Mucosa of stomach (tissue), 1 donor: ENCODE results near the gene LRP3.
A peak's percentile ranks its signal among the peaks of the same experiment; 100 is the strongest.
"Not testable (repeated sequence)": the region's sequence is repeated elsewhere in the genome, so short reads cannot be mapped to it uniquely, and the experiment has no call there.

Experiments used
- H3K27me3 ChIP-seq: one replicate; pipeline ENCODE4 v1.7.0; 2013; ENCODE audit warnings: mild to moderate bottlenecking, low read length; ENCODE audit not compliant: control insufficient read depth, insufficient read depth
- H3K36me3 ChIP-seq: one replicate; pipeline ENCODE4 v1.7.0; 2013; ENCODE audit warnings: low read length; ENCODE audit not compliant: control insufficient read depth, insufficient read depth
- H3K4me1 ChIP-seq: one replicate; pipeline ENCODE4 v1.7.0; 2013; ENCODE audit warnings: mild to moderate bottlenecking, low read length; ENCODE audit not compliant: control insufficient read depth, insufficient read depth
- H3K4me3 ChIP-seq: one replicate; pipeline ENCODE4 v1.7.0; 2013; ENCODE audit warnings: low read length
- H3K9ac ChIP-seq: one replicate; pipeline ENCODE4 v1.7.0; 2013; ENCODE audit warnings: mild to moderate bottlenecking, low read length, moderate library complexity
- H3K9me3 ChIP-seq: one replicate; pipeline ENCODE4 v1.7.0; 2013; ENCODE audit warnings: mild to moderate bottlenecking, low read length, moderate library complexity; ENCODE audit not compliant: control insufficient read depth
- donor health status: Pancreatic carcinoma.

Gene LRP3

DNA sequence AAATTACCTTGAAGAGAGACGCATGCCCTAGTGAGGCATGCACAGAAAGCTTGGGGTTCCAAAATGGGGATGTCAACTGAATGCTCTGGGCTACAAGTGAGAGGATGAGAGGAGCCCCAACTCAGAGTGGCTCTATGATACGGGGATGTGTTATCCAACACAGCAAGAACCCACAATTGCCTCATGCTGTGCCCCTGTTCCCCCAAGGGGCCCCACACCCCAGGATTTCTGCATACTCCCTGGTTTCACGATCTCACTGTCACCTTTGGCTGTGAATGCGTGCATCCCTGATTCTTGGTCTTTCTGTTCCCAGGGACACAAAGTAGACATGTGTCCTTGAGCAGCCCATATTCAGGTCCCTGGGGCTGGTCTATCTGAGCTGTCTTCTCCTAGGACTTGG lies 32.9 kb upstream of the LRP3 start:
- Histone ChIP-seq H3K4me3 (no peak overlapping the region), H3K4me1 (no peaks in the 10 kb centered on the region), H3K9me3 (no peaks in the 10 kb centered on the region), H3K36me3 (no peaks in the 10 kb centered on the region), H3K9ac (no peak overlapping the region), H3K27me3 (no peaks in the 10 kb centered on the region)

DNA sequence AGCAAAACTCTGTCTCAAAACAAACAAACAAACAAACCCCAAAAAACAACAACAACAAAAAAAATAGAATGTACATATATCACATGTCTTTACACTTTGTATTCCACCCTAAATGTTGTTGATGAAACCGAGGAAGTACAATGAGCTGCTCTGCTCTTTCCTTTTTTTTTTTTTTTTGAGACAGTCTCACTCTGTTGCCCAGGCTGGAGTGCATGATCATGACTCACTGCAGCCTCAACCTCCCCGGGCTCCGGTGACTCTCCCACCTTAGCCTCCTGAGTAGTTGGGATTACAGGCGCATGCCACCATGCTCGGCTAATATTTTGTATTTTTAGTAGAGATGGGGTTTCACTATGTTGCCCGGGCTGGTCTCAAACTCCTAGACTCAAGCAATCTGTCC lies 30.6 kb upstream of the LRP3 start:
- Histone ChIP-seq H3K27me3 (no peaks in the 10 kb centered on the region), H3K36me3 (no peaks in the 10 kb centered on the region), H3K4me3 (no peak overlapping the region), H3K9me3 (no peaks in the 10 kb centered on the region), H3K9ac (no peak overlapping the region), H3K4me1 (no peaks in the 10 kb centered on the region)

DNA sequence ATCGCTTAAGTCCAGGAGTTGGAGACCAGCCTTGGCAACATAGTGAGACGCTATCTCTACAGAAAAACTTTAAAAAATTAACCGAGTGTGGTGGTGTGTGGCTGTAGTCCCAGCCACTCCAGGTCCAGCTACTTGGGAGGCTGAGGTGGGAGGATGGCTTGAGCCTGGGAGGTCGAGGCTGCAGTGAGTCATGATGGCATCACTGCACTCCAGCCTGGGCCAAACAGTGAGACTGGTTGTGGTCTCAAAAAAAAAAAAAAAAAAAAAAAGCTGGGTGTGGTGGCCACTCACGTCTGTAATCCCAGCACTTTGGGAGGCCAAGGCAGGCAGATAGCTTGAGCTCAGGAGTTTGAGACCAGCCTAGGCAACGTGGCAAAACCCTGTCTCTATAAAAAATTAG lies 28.1 kb upstream of the LRP3 start:
- not testable (repeated sequence) for H3K4me1 ChIP-seq, H3K4me3 ChIP-seq, H3K9ac ChIP-seq, H3K9me3 ChIP-seq, H3K36me3 ChIP-seq, H3K27me3 ChIP-seq

DNA sequence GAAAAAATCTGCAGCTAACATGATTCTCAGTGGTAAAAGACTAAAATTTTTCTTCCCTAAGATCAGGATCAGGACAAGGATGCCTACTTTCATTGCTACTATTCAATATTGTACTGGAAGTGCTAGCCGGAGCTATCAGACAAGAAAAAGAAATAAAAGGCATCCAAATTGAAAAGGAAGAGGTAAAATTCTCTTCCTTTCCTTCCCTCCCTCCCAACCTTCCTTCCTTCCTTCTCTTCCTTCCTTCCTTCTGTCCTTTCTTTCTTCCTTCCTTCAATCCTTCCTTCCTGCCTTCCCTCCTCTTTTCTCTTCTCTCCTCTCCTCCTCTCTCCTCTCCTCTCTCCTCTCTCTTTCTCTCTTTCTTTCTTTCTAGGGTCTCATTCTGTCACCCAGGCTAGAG lies 26.7 kb upstream of the LRP3 start:
- no peaks in the 10 kb centered on the region for H3K4me1 ChIP-seq
- no peaks in the 10 kb centered on the region for H3K9me3 ChIP-seq
- no peak overlapping the region for H3K9ac ChIP-seq
- H3K36me3 ChIP-seq: no peaks in the 10 kb centered on the region
- H3K4me3 ChIP-seq: no peak overlapping the region
- no peaks in the 10 kb centered on the region for H3K27me3 ChIP-seq

DNA sequence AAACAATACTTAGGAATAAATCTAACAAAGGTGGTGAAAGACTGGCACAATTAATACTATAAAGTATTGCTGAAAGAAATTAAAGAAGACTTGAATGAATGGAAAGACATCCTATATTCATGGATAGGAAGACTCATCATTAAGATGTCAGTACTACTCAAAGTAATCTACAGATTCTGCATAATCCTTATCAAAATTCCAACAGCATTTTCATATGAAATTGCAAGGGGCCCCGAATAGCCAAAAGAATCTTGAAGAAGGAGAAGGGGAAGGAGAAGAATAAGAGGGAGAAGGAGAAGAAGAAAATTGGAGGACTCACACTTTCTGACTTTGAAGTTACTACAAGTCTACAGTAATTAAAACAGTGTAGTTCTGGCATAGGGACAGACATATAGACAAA lies 25.6 kb upstream of the LRP3 start:
- Histone ChIP-seq H3K4me1 (no peaks in the 10 kb centered on the region), H3K4me3 (no peak overlapping the region), H3K36me3 (no peaks in the 10 kb centered on the region), H3K27me3 (no peaks in the 10 kb centered on the region), H3K9ac (no peak overlapping the region), H3K9me3 (no peaks in the 10 kb centered on the region)

DNA sequence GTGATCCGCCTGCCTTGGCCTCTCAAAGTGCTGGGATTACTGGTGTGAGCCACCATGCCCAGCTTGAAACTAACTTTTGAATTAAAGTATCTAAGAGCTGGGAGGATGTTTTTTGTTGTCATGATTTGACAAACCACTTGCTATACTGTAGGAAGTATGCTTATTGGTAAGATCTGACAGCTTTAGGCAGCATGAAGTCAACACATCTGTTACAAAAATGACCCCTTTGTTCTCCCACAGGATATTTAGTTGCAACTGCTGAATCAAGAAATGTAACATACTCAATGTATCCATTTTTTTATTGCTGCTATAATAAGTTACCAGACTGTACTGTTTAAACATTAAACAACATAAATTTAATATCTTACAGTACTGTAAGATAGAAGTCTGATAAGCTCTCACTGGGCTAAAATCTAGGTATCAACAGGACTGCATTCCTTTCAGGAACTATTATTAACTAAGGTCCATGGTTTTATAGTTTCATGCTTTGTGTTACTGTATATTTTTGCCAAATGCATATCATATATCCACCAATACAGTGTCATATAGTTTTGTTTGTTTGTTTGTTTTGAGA lies 22.8 kb upstream of the LRP3 start:
- Histone ChIP-seq H3K9ac (no peak overlapping the region), H3K27me3 (no peaks in the 10 kb centered on the region), H3K4me1 (peaks cover 9% of the 10 kb centered on the region), H3K9me3 (no peaks in the 10 kb centered on the region), H3K4me3 (no peak overlapping the region), H3K36me3 (no peaks in the 10 kb centered on the region)

DNA sequence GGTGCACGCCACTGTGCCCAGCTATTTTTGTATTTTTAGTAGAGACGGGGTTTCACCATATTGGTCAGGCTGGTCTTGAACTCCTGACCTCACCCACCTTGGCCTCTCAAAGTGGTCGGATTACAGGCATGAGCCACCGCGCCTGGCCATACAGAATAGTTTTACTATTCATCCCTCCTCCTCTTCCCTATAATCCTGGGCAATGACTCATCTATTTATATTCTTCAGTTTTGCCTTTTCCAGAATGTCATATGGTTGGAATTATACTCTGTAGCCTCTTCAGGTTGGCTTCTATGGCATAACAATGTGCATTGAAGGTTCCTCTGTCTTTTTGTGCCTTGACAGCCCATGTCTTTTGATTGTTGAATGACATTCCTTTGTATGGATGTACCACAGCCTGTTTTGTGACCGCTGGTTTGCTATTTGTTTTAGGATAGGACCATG lies 22.2 kb upstream of the LRP3 start:
- no peaks in the 10 kb centered on the region for H3K27me3 ChIP-seq
- H3K4me3 ChIP-seq: no peak overlapping the region
- no peak overlapping the region for H3K9ac ChIP-seq
- no peaks in the 10 kb centered on the region for H3K9me3 ChIP-seq
- peaks cover 9% of the 10 kb centered on the region for H3K4me1 ChIP-seq
- no peaks in the 10 kb centered on the region for H3K36me3 ChIP-seq

DNA sequence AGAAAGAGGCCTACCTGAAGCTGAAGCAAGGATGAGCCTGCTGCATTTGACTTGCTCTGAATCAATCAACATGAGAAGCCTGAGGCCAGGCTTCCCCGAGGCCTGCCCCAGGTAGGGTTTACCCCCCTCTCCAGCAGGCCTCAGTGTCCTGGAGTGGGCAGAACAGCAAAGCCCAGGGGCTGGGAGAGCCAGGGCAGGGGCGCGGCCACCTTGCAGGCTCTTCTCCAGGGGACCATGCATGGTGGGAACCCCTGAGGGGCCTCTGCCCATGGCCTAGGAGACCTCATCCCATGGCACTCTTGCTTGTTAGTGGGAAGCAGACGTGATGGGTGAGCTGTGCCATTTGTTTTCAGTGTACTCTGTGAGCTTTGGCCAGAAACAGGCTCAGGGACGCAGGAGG lies 19.9 kb upstream of the LRP3 start:
- peaks cover 9% of the 10 kb centered on the region for H3K4me1 ChIP-seq
- no peaks in the 10 kb centered on the region for H3K27me3 ChIP-seq
- H3K36me3 ChIP-seq: no peaks in the 10 kb centered on the region
- no peak overlapping the region for H3K4me3 ChIP-seq
- no peaks in the 10 kb centered on the region for H3K9me3 ChIP-seq
- no peak overlapping the region for H3K9ac ChIP-seq

DNA sequence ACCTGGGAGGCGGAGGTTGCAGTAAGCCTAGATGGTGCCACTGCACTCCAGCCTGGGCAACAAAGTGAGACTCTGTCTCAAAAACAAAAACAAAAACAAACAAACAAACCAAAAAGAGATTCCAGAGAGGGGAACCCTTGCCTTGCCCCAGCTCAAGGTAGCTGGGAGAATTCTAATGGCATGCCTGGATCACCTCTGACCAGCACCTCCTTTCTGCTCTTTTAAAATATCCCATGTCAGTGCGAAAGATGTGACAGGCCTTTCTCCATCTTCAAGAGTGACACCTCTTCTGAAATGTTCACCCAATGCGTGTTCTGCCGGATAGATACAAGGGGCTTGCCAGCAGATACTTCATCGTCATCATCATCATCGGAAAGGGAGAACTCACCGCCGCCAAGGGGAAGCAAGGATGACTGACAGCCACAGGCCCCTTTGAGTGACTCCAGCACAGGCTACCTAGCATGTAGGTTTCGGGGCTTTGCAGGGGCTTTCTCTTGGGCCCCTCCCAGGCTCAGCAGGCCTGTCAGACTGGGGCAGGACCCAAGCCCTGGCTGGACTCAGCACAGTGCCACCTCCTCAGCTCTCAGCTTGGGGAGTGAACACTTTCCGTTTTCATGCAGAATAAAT lies 18.9 kb upstream of the LRP3 start:
- no peaks in the 10 kb centered on the region for H3K36me3 ChIP-seq
- H3K9me3 ChIP-seq: no peaks in the 10 kb centered on the region
- H3K27me3 ChIP-seq: no peaks in the 10 kb centered on the region
- peak overlapping the region; percentile 88 for H3K9ac ChIP-seq
- peaks cover 9% of the 10 kb centered on the region for H3K4me1 ChIP-seq
- no peak overlapping the region for H3K4me3 ChIP-seq

DNA sequence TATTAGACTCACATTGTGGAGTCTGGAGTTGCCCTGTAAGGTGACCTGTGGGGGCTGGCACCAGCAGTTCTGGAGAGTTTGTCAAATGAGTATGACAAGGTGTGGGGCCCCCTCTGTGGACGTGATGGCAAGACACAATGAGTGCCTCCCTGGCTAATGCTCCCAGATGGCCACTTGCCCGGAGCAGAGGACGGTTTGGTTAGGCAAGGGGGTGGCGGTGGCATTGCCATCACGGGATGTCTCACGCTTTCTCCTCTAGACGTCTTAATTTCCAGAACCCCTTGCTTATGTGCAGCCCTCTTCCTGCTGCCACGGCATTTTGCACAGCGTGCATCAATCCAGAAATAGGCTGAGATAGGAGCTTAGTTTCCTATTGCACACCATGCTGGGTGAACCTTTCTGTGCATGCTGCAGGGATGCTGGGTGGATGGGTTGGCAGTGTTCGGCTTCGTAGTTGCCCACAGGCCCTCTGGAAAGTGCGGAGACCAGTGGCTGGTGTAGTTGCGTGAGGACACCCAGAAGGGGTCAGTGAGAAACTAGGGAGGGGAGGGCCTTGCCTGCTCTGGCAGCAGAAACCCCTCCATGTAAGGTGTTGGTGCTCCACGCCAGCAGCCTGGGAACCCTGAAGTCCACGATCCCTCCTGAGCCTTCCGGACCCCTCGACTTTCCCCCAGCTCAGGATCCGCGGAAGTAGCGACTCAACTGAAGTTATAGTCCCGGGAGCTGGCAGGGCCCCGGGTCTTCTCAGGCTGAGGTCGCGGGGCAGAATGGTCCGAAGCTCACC lies 18.1 kb upstream of the LRP3 start:
- H3K4me1 ChIP-seq: peaks cover 9% of the 10 kb centered on the region
- H3K4me3 ChIP-seq: peak overlapping the region; percentile 83
- peak overlapping the region; percentile 88 for H3K9ac ChIP-seq
- no peaks in the 10 kb centered on the region for H3K9me3 ChIP-seq
- H3K36me3 ChIP-seq: no peaks in the 10 kb centered on the region
- no peaks in the 10 kb centered on the region for H3K27me3 ChIP-seq

DNA sequence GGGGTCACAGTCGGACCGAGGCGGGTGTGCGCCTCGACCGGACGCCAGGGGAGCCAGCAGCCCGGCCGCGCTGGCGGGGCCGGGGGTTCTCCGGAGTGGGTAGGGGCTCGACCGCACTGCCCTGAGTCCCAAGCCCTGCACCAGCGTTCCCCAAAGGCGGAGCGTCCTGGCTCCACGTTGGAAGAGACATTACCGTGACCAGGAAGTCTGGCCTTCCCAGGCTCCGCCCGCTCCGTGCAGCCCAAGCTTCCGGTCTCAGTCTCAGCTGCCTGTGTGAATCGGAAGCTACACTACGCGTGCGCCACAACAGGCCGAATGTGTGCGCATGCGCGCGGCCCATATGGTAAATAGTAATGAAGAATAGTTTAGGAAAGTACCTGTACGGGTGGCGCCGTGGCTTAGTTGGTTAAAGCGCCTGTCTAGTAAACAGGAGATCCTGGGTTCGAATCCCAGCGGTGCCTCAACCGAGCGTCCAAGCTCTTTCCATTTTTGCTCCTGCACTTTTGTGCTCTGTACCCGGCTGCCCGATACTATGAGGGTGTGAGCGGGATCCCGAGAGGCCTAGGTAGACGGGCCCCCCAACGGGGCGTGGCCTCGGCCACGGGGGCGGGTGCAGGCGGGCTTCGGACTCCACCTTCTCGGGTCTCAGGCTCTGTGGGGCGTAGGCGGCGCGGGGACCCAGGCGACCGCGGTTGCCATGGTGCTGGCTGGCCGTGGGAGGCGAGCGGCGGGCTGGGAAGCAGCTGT lies 17.3 kb upstream of the LRP3 start:
- Histone ChIP-seq H3K9ac (peak overlapping the region; percentile 88), H3K9me3 (no peaks in the 10 kb centered on the region), H3K27me3 (no peaks in the 10 kb centered on the region), H3K36me3 (no peaks in the 10 kb centered on the region), H3K4me1 (peaks cover 9% of the 10 kb centered on the region), H3K4me3 (peak overlapping the region; percentile 83)

DNA sequence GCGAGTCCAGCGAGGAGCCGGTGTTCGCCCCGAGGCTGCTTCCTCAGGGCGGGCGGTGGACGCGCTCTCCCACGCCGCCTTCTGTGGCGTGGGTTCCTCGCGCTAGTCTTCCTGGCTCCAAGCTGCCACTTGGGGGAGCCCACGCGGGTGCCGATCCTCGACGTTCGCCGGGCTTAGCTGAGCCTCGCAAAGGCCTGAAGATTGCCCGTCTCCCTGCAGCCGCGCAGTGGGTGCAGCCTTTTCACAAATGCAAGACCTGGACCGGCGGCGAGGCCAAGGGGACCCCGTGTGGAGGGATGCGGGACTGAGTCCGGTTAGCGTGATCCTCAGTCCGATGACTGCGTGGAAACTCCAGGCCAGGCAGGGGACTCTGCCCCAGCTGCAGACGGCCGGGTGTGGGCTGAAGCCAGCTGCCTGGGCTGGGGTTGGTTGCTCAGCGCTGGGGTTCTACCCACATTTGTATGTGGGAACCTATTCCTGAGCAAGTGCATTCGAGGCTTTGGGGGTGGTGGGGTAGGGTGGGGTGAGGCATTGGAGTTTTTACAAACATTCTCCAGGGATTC lies 16.6 kb upstream of the LRP3 start:
- Histone ChIP-seq H3K4me1 (peaks cover 9% of the 10 kb centered on the region), H3K27me3 (no peaks in the 10 kb centered on the region), H3K9ac (peak overlapping the region; percentile 88), H3K9me3 (no peaks in the 10 kb centered on the region), H3K36me3 (no peaks in the 10 kb centered on the region), H3K4me3 (peak overlapping the region; percentile 83)
